Measurements from ENCODE around the gene RNU11.
"Not testable (repeated sequence)": the region's sequence is repeated elsewhere in the genome, so short reads cannot be mapped to it uniquely, and the experiment has no call there.

Gene RNU11

DNA sequence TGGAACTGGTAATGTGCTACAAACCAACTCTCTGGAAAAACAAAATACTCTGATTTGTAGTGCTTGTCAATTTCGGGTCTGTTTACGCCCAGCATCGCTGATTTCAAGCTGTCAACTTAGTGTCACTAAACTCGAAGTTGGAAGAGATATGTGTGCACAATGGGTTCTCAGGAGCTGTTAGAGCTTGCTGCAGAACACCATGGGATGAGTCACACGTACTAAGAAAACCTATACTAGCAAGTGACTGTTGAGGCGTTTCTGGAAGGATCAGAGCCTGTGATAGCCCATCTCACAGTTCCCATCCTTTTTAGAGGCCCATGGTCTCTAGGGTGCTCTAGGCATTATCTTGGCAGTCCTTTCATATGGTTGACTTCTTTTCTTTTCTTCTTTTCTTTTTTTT, 34.4 kb downstream of the RNU11 start:
- no peaks in the 10 kb centered on the region for H3K4me1 ChIP-seq (ENCODE audit: low read depth, poor library complexity, severe bottlenecking)
- H3K4me2 ChIP-seq: no peak overlapping the region
- no peak overlapping the region for H2AFZ ChIP-seq (ENCODE audit: low read depth)
- H4K20me1 ChIP-seq (ENCODE audit: insufficient read depth): no peaks in the 10 kb centered on the region
- no peak overlapping the region for H3K4me3 ChIP-seq (IDR thresholded peaks at IDR 0.05; ENCODE audit: insufficient read depth, low read depth, low read length)
- no peaks in the 10 kb centered on the region for H3K36me3 ChIP-seq (ENCODE audit: insufficient read depth)
- H3K9ac ChIP-seq: no peak overlapping the region
- no peaks in the 10 kb centered on the region for H3K79me2 ChIP-seq (ENCODE audit: insufficient read depth, low read depth)
- TF ChIP-seq, protein P1, sequence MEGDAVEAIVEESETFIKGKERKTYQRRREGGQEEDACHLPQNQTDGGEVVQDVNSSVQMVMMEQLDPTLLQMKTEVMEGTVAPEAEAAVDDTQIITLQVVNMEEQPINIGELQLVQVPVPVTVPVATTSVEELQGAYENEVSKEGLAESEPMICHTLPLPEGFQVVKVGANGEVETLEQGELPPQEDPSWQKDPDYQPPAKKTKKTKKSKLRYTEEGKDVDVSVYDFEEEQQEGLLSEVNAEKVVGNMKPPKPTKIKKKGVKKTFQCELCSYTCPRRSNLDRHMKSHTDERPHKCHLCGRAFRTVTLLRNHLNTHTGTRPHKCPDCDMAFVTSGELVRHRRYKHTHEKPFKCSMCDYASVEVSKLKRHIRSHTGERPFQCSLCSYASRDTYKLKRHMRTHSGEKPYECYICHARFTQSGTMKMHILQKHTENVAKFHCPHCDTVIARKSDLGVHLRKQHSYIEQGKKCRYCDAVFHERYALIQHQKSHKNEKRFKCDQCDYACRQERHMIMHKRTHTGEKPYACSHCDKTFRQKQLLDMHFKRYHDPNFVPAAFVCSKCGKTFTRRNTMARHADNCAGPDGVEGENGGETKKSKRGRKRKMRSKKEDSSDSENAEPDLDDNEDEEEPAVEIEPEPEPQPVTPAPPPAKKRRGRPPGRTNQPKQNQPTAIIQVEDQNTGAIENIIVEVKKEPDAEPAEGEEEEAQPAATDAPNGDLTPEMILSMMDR (conservative IDR thresholded peaks at IDR 0.05; ENCODE audit: low read depth, low read length): no peak
- H3K27me3 ChIP-seq (ENCODE audit: insufficient read depth, low read depth): no peaks in the 10 kb centered on the region
- H3K27ac ChIP-seq: no peak overlapping the region

DNA sequence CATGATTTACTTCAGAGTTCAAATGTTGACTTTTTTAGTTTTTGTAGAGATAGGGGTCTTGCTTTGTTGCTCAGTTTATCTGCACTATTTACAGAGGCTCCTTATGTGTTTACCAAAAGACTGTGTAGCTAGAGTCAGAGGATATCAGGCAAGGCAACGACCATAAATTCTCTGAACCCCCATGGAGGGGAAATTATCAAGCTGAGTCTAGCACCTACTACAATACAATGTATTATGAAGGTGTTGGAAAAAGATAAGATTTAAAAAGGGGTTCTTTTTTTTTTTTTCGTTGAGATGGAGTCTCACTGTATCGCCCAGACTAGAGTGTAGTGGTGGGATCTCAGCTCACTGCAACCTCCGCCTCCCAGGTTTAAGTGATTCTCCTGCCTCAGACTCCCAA, 36.5 kb downstream of the RNU11 start:
- Histone ChIP-seq H3K27me3 (ENCODE audit: insufficient read depth, low read depth) (no peaks in the 10 kb centered on the region), H3K36me3 (ENCODE audit: insufficient read depth) (no peaks in the 10 kb centered on the region), H3K79me2 (ENCODE audit: insufficient read depth, low read depth) (no peaks in the 10 kb centered on the region)

DNA sequence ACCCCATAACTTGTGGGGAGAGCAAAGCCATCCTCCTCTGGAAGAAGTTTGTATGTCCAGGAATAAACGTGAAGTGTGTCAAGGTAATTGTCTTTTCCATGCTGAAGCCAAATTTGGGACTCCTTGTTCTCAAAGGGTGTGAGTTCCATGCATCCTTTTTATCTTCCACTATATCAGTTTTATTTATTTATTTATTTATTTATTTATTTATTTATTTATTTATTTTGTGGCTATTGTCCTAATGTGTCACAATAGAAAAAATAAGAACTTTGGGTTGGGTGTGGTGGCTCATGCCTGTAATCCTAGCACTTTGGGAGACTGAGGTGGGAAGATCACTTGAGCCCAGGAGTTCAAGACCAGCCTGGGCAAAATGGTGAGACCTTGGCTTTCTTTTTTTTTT, 43.2 kb downstream of the RNU11 start:
- not testable (repeated sequence) for H3K27me3 ChIP-seq (ENCODE audit: insufficient read depth, low read depth)

More for the DNA sequence above, 36.5 kb downstream of the RNU11 start:
- no peak overlapping the region for H3K27ac ChIP-seq
- no peaks in the 10 kb centered on the region for H4K20me1 ChIP-seq (ENCODE audit: insufficient read depth)
- no peak overlapping the region for H3K4me2 ChIP-seq
- no peak overlapping the region for H3K4me3 ChIP-seq (IDR thresholded peaks at IDR 0.05; ENCODE audit: insufficient read depth, low read depth, low read length)
- no peaks in the 10 kb centered on the region for H3K4me1 ChIP-seq (ENCODE audit: low read depth, poor library complexity, severe bottlenecking)
- TF ChIP-seq, protein P1 (conservative IDR thresholded peaks at IDR 0.05; ENCODE audit: low read depth, low read length): no peak
- H3K9ac ChIP-seq: no peak overlapping the region
- H2AFZ ChIP-seq (ENCODE audit: low read depth): no peak overlapping the region

More for the DNA sequence above, 43.2 kb downstream of the RNU11 start:
- not testable (repeated sequence) for H3K4me1 ChIP-seq (ENCODE audit: low read depth, poor library complexity, severe bottlenecking); H3K4me2 ChIP-seq; H3K9ac ChIP-seq; H2AFZ ChIP-seq (ENCODE audit: low read depth); H3K36me3 ChIP-seq (ENCODE audit: insufficient read depth); H4K20me1 ChIP-seq (ENCODE audit: insufficient read depth); H3K27ac ChIP-seq; H3K4me3 ChIP-seq (IDR thresholded peaks at IDR 0.05; ENCODE audit: insufficient read depth, low read depth, low read length); H3K79me2 ChIP-seq (ENCODE audit: insufficient read depth, low read depth)

All from KMS-11 (cell line).